HepG2 (cell line): Measurements from ENCODE around the gene B4GALT2. TPM values are rescaled to one million over a fixed set of nuclear protein-coding genes. Genes with fewer than 3 reads are reported as not detected.

Experiments used
- ARNT ChIP-seq: fragments of 450-650 bp; IDR thresholded peaks from 2 replicates; pipeline ENCODE4 v1.6.1; 2017
- BRCA1 ChIP-seq: sonication (generic); formaldehyde crosslinking; IDR thresholded peaks from 2 replicates; pipeline ENCODE4 v1.4.0; 2020; ENCODE audit warnings: missing genetic modification reagents
- CAMTA2 ChIP-seq: sonication (generic); formaldehyde crosslinking; IDR thresholded peaks from 2 replicates; pipeline ENCODE4 v1.4.0; 2020; ENCODE audit warnings: mild to moderate bottlenecking, missing genetic modification reagents, borderline replicate concordance
- HOXA5 ChIP-seq: sonication (generic); formaldehyde crosslinking; IDR thresholded peaks from 2 replicates; pipeline ENCODE4 v1.4.0; 2020; ENCODE audit warnings: missing genetic modification reagents
- IRF1 ChIP-seq: sonication (generic); formaldehyde crosslinking; IDR thresholded peaks from 2 replicates; pipeline ENCODE4 v1.4.0; 2020; ENCODE audit warnings: low read depth, mild to moderate bottlenecking, missing genetic modification reagents
- KLF12 ChIP-seq: sonication (generic); formaldehyde crosslinking; IDR thresholded peaks from 2 replicates; pipeline ENCODE4 v1.4.0; 2020; ENCODE audit warnings: missing genetic modification reagents, borderline replicate concordance
- MLXIP ChIP-seq: sonication (generic); formaldehyde crosslinking; IDR thresholded peaks from 2 replicates; pipeline ENCODE4 v1.9.0; 2021; ENCODE audit warnings: missing genetic modification reagents, borderline replicate concordance
- POLR2A ChIP-seq, 2 experiments: IDR thresholded peaks; 2 replicates each; pipeline ENCODE4 v1.6.1; 2011; ENCODE audit warnings: low read depth in 2 of 2, low read length in 2 of 2, mild to moderate bottlenecking in 1 of 2, moderate library complexity in 1 of 2; ENCODE audit not compliant: insufficient read depth in 1 of 2
- RNF2 ChIP-seq: fragments of 450-650 bp; conservative IDR thresholded peaks from 2 replicates; pipeline ENCODE4 v1.6.1; 2016; ENCODE audit warnings: low read depth
- ZFP90 ChIP-seq: sonication (generic); formaldehyde crosslinking; IDR thresholded peaks from 2 replicates; pipeline ENCODE4 v1.8.0; 2022; ENCODE audit warnings: missing genetic modification reagents, mild to moderate bottlenecking, inconsistent platforms, borderline replicate concordance
- ZNF124 ChIP-seq: sonication (generic); formaldehyde crosslinking; IDR thresholded peaks from 2 replicates; pipeline ENCODE4 v1.4.0; 2020; ENCODE audit warnings: missing genetic modification reagents
- ZNF263 ChIP-seq: sonication (generic); formaldehyde crosslinking; IDR thresholded peaks from 2 replicates; pipeline ENCODE4 v1.4.0; 2020; ENCODE audit warnings: missing genetic modification reagents
- ZNF274 ChIP-seq: sonication (generic); formaldehyde crosslinking; IDR thresholded peaks from 2 replicates; pipeline ENCODE4 v1.5.1; 2020; ENCODE audit warnings: mild to moderate bottlenecking, missing genetic modification reagents
- ZNF431 ChIP-seq: sonication (generic); formaldehyde crosslinking; IDR thresholded peaks from 2 replicates; pipeline ENCODE4 v1.9.0; 2022; ENCODE audit warnings: missing genetic modification reagents, low read depth, mild to moderate bottlenecking, borderline replicate concordance
- ZNF790 ChIP-seq: sonication (generic); formaldehyde crosslinking; IDR thresholded peaks from 2 replicates; pipeline ENCODE4 v1.8.0; 2022; ENCODE audit warnings: missing genetic modification reagents, mild to moderate bottlenecking, borderline replicate concordance
- polyA plus RNA-seq, 8 experiments: library from polyadenylated mRNA; depleted of rRNA in 3 of 8; stranded (reverse) in 7 of 8; unstranded in 1 of 8; fragments of >200 nt; fragmentation: Illumina TruSeq in 4 of 8; extraction: Trizol in 4 of 8; gene quantifications; 2 replicates each; pipeline versions ENCODE4 v1.2.1 to v1.2.3, GENCODE V29; 2011 to 2016; ENCODE audit warnings: low read depth in 4 of 8, missing spikeins in 1 of 8, mixed read lengths in 1 of 8; ENCODE audit not compliant: insufficient read depth in 1 of 8
- total RNA-seq, 5 experiments: library from RNA; depleted of rRNA; stranded (reverse); fragments of >200 nt; fragmentation: Illumina TruSeq; extraction: Trizol; gene quantifications; 2 replicates each; pipeline ENCODE4 v1.2.3, GENCODE V29; 2016; ENCODE audit warnings: low read depth in 1 of 5
- TF ChIP-seq, protein P1 (sequence below): IDR thresholded peaks from 2 replicates; pipeline ENCODE4 v1.6.1; 2016; ENCODE audit warnings: missing biosample characterization, missing genetic modification reagents, low read depth
- TF ChIP-seq, protein P2 (sequence below): IDR thresholded peaks from 2 replicates; pipeline ENCODE4 v1.6.1; 2016; ENCODE audit warnings: control low read depth
- TF ChIP-seq, protein P3 (sequence below): sonication (generic); formaldehyde crosslinking; IDR thresholded peaks from 2 replicates; pipeline ENCODE4 v1.4.0; 2020; ENCODE audit warnings: missing genetic modification reagents

B4GALT2 gene
- total and polyA plus RNA-seq, 2 of the 13 experiments (the other 11 are each of a cell fraction or from before 2014, with no cell fraction given), result 41.9 to 78.0 TPM

GRCh38 chr1:43947874-43948437 lies 31.1 kb upstream of the B4GALT2 start (continued):
- TF ChIP-seq MLXIP (no peak), ZNF431 (CRISPR knock-in tag) (no peak), KLF12 (0 out of 2 replicates have a peak, but pooled peaks have one; percentile 22), ZNF274 (CRISPR knock-in tag) (no peak), BRCA1 (no peak), RNF2 (no peak), ZNF790 (CRISPR knock-in tag) (no peak), HOXA5 (0 out of 2 replicates have a peak, but pooled peaks have one; percentile 41), IRF1 (no peak), CAMTA2 (CRISPR knock-in tag) (no peak), ZNF124 (CRISPR knock-in tag) (no peak), ZNF263 (CRISPR knock-in tag) (peak; percentile 58), ARNT (no peak), ZFP90 (peak; percentile 75; the same call in 1 of the 2 replicates), POLR2A (IDR thresholded peaks at IDR 0.05; ENCODE audit: insufficient read depth in 1 of 2, low read depth in 2 of 2, low read length in 2 of 2) (0 out of 4 replicates have a peak, but pooled peaks of 1 of the 2 experiments have one; percentile 11)
- TF ChIP-seq, protein P1, sequence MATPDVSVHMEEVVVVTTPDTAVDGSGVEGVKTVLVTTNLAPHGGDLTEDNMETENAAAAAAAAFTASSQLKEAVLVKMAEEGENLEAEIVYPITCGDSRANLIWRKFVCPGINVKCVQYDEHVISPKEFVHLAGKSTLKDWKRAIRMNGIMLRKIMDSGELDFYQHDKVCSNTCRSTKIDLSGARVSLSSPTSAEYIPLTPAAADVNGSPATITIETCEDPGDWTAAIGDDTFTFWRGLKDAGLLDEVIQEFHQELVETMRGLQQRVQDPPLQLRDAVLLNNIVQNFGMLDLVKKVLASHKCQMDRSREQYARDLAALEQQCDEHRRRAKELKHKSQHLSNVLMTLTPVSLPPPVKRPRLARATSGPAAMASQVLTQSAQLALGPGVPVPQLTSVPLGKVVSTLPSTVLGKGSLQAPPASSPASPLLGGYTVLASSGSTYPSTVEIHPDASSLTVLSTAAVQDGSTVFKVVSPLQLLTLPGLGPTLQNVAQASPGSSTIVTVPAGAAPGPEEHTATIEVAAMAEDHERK, result no peak
- TF ChIP-seq, protein P2, sequence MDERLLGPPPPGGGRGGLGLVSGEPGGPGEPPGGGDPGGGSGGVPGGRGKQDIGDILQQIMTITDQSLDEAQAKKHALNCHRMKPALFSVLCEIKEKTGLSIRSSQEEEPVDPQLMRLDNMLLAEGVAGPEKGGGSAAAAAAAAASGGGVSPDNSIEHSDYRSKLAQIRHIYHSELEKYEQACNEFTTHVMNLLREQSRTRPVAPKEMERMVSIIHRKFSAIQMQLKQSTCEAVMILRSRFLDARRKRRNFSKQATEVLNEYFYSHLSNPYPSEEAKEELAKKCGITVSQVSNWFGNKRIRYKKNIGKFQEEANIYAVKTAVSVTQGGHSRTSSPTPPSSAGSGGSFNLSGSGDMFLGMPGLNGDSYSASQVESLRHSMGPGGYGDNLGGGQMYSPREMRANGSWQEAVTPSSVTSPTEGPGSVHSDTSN (CRISPR knock-in tag), result no peak
- TF ChIP-seq, protein P3, sequence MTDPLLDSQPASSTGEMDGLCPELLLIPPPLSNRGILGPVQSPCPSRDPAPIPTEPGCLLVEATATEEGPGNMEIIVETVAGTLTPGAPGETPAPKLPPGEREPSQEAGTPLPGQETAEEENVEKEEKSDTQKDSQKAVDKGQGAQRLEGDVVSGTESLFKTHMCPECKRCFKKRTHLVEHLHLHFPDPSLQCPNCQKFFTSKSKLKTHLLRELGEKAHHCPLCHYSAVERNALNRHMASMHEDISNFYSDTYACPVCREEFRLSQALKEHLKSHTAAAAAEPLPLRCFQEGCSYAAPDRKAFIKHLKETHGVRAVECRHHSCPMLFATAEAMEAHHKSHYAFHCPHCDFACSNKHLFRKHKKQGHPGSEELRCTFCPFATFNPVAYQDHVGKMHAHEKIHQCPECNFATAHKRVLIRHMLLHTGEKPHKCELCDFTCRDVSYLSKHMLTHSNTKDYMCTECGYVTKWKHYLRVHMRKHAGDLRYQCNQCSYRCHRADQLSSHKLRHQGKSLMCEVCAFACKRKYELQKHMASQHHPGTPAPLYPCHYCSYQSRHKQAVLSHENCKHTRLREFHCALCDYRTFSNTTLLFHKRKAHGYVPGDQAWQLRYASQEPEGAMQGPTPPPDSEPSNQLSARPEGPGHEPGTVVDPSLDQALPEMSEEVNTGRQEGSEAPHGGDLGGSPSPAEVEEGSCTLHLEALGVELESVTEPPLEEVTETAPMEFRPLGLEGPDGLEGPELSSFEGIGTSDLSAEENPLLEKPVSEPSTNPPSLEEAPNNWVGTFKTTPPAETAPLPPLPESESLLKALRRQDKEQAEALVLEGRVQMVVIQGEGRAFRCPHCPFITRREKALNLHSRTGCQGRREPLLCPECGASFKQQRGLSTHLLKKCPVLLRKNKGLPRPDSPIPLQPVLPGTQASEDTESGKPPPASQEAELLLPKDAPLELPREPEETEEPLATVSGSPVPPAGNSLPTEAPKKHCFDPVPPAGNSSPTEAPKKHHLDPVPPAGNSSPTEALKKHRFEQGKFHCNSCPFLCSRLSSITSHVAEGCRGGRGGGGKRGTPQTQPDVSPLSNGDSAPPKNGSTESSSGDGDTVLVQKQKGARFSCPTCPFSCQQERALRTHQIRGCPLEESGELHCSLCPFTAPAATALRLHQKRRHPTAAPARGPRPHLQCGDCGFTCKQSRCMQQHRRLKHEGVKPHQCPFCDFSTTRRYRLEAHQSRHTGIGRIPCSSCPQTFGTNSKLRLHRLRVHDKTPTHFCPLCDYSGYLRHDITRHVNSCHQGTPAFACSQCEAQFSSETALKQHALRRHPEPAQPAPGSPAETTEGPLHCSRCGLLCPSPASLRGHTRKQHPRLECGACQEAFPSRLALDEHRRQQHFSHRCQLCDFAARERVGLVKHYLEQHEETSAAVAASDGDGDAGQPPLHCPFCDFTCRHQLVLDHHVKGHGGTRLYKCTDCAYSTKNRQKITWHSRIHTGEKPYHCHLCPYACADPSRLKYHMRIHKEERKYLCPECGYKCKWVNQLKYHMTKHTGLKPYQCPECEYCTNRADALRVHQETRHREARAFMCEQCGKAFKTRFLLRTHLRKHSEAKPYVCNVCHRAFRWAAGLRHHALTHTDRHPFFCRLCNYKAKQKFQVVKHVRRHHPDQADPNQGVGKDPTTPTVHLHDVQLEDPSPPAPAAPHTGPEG (CRISPR knock-in tag), result 0 out of 2 replicates have a peak, but pooled peaks have one; percentile 38
